WTC11 (cell line): Measurements from ENCODE around the gene FRMD4B. TPM values are rescaled to one million over a fixed set of nuclear protein-coding genes. Genes with fewer than 3 reads are reported as not detected.

Experiments used
- ATAC-seq: fragments of 200-7000 bp; cut with Tn5 transposase; 2 replicates; pipeline ENCODE4 v1.10.0; 2021; ENCODE audit warnings: mild to moderate bottlenecking, moderate library complexity
- CTCF ChIA-PET: fragments of 300-600 bp; sonication (Branson Sonifier 250); formaldehyde crosslinking; loops from one replicate; lab custom pipeline; 2021; ENCODE audit warnings: antibody characterized with exemption; lab: Charles Lee
- POLR2A ChIA-PET: fragments of 350-600 bp; sonication (Branson Sonifier 250); formaldehyde crosslinking; loops from one replicate; lab custom pipeline; 2021; ENCODE audit warnings: antibody characterized with exemption; lab: Charles Lee
- DNase-seq: peaks from one replicate; pipeline ENCODE4 v3.0.0; 2021; ENCODE audit warnings: low spot score
- H3K27ac Mint-ChIP-seq: 2 replicates; pipeline ENCODE4 v1.8.0; 2021; ENCODE audit warnings: mixed read lengths
- H3K27me3 Mint-ChIP-seq: 2 replicates; pipeline ENCODE4 v1.8.0; 2021; ENCODE audit warnings: low read depth, mild to moderate bottlenecking, moderate library complexity, mixed read lengths
- H3K36me3 Mint-ChIP-seq: 2 replicates; pipeline ENCODE4 v1.8.0; 2021; ENCODE audit warnings: mixed read lengths
- H3K4me1 Mint-ChIP-seq: 2 replicates; pipeline ENCODE4 v1.8.0; 2022; ENCODE audit warnings: mixed read lengths
- H3K4me3 Mint-ChIP-seq: 2 replicates; pipeline ENCODE4 v1.8.0; 2021; ENCODE audit warnings: mild to moderate bottlenecking, moderate library complexity, mixed read lengths
- H3K9me3 Mint-ChIP-seq: 2 replicates; pipeline ENCODE4 v1.8.0; 2021; ENCODE audit warnings: mixed read lengths
- ATF2 ChIP-seq: sonication (generic); formaldehyde crosslinking; IDR thresholded peaks from 2 replicates; pipeline ENCODE4 v1.8.1; 2022; ENCODE audit warnings: low read depth, missing genetic modification reagents, borderline replicate concordance
- CDX4 ChIP-seq: fragments of 250-450 bp; sonication (Bioruptor Pico); IDR thresholded peaks from 2 replicates; pipeline ENCODE4 v1.9.0; 2021; ENCODE audit warnings: moderate library complexity, mild to moderate bottlenecking, inconsistent platforms, borderline replicate concordance
- ESRRA ChIP-seq: sonication (generic); formaldehyde crosslinking; IDR thresholded peaks from 2 replicates; pipeline ENCODE4 v1.8.1; 2022; ENCODE audit warnings: mild to moderate bottlenecking, missing genetic modification reagents, borderline replicate concordance
- ETV6 ChIP-seq: sonication (generic); formaldehyde crosslinking; IDR thresholded peaks from 2 replicates; pipeline ENCODE4 v1.8.1; 2022; ENCODE audit warnings: mild to moderate bottlenecking, missing genetic modification reagents
- HMGA2 ChIP-seq: fragments of 250-450 bp; sonication (Bioruptor Pico); IDR thresholded peaks from 2 replicates; pipeline ENCODE4 v1.4.0; 2021; ENCODE audit warnings: mild to moderate bottlenecking, moderate library complexity
- JAZF1 ChIP-seq: fragments of 250-450 bp; sonication (Bioruptor Pico); IDR thresholded peaks from 2 replicates; pipeline ENCODE4 v1.9.0; 2021; ENCODE audit warnings: moderate library complexity, mild to moderate bottlenecking, inconsistent platforms
- MXD4 ChIP-seq: fragments of 250-450 bp; sonication (Bioruptor Pico); IDR thresholded peaks from 2 replicates; pipeline ENCODE4 v1.8.0; 2021; ENCODE audit warnings: mild to moderate bottlenecking, moderate library complexity, borderline replicate concordance
- MYBL2 ChIP-seq: sonication (generic); formaldehyde crosslinking; IDR thresholded peaks from 2 replicates; pipeline ENCODE4 v1.8.1; 2023; ENCODE audit warnings: mild to moderate bottlenecking, moderate library complexity, missing genetic modification reagents
- NR2C2 ChIP-seq: sonication (generic); formaldehyde crosslinking; IDR thresholded peaks from 2 replicates; pipeline ENCODE4 v1.8.0; 2022; ENCODE audit warnings: mild to moderate bottlenecking, missing genetic modification reagents
- OVOL2 ChIP-seq: fragments of 250-450 bp; sonication (Bioruptor Pico); IDR thresholded peaks from 2 replicates; pipeline ENCODE4 v1.9.0; 2021; ENCODE audit warnings: mild to moderate bottlenecking, borderline replicate concordance
- SMAD3 ChIP-seq: sonication (generic); formaldehyde crosslinking; IDR thresholded peaks from 2 replicates; pipeline ENCODE4 v1.8.0; 2022; ENCODE audit warnings: missing genetic modification reagents, mild to moderate bottlenecking, borderline replicate concordance
- TEAD4 ChIP-seq: sonication (generic); formaldehyde crosslinking; IDR thresholded peaks from 2 replicates; pipeline ENCODE4 v1.8.0; 2022; ENCODE audit warnings: mild to moderate bottlenecking, missing genetic modification reagents
- USF2 ChIP-seq: sonication (generic); formaldehyde crosslinking; IDR thresholded peaks from 2 replicates; pipeline ENCODE4 v1.8.1; 2023; ENCODE audit warnings: mild to moderate bottlenecking, missing genetic modification reagents, moderate library complexity
- ZBTB21 ChIP-seq: sonication (generic); formaldehyde crosslinking; IDR thresholded peaks from 2 replicates; pipeline ENCODE4 v1.8.1; 2023; ENCODE audit warnings: mild to moderate bottlenecking, missing genetic modification reagents, borderline replicate concordance
- ZNF121 ChIP-seq: sonication (generic); formaldehyde crosslinking; IDR thresholded peaks from 2 replicates; pipeline ENCODE4 v1.8.0; 2023; ENCODE audit warnings: missing genetic modification reagents
- ZNF232 ChIP-seq: sonication (generic); formaldehyde crosslinking; IDR thresholded peaks from 2 replicates; pipeline ENCODE4 v1.8.0; 2022; ENCODE audit warnings: mild to moderate bottlenecking, missing genetic modification reagents
- ZNF423 ChIP-seq: fragments of 250-450 bp; sonication (Bioruptor Pico); IDR thresholded peaks from 2 replicates; pipeline ENCODE4 v2.1.2; 2022; ENCODE audit warnings: mild to moderate bottlenecking, moderate library complexity
- ZSCAN18 ChIP-seq: fragments of 250-450 bp; sonication (Bioruptor Pico); IDR thresholded peaks from 2 replicates; pipeline ENCODE4 v2.1.2; 2022; ENCODE audit warnings: mild to moderate bottlenecking, moderate library complexity
- total RNA-seq: library from RNA; stranded (reverse); gene quantifications from 3 replicates; pipeline ENCODE4 v1.2.3, GENCODE V29; 2021
- TF ChIP-seq, protein P1 (sequence below): sonication (generic); formaldehyde crosslinking; IDR thresholded peaks from 2 replicates; pipeline ENCODE4 v1.8.0; 2023; ENCODE audit warnings: missing genetic modification reagents
- TF ChIP-seq, protein P2 (sequence below): sonication (generic); formaldehyde crosslinking; IDR thresholded peaks from 2 replicates; pipeline ENCODE4 v1.8.0; 2023; ENCODE audit warnings: mild to moderate bottlenecking, missing genetic modification reagents
- TF ChIP-seq, protein P3 (sequence below): sonication (generic); formaldehyde crosslinking; IDR thresholded peaks from 2 replicates; pipeline ENCODE4 v1.8.1; 2023; ENCODE audit warnings: mild to moderate bottlenecking, missing genetic modification reagents, moderate library complexity
- TF ChIP-seq, protein P4 (sequence below): sonication (generic); formaldehyde crosslinking; IDR thresholded peaks from 2 replicates; pipeline ENCODE4 v1.8.1; 2023; ENCODE audit warnings: mild to moderate bottlenecking, moderate library complexity, missing genetic modification reagents

FRMD4B gene
- total RNA-seq, 1 experiment from 2014 or later = 6.7 TPM

DNA sequence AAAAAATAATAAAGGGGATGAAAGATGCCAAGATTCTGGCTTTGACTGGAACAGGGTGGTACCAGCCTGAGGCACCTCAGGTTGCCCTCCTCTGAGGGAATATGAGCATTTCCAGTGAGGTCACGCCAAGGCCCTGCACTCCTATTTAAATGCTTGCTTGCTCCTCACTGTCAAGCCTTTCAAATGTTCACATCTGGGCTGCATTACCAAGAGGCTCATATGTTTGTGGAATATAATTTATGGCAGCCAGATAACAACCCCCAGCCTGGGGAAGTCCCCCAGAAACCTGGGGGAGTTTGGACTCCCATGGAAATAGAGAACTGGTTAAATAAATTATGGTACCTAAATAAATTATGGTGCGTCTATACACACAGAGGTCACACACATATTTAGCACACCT lies 88.4 kb downstream of the FRMD4B start:
- Mint-ChIP-seq H3K27me3 (no peaks in the 10 kb centered on the region), H3K36me3 (no peaks in the 10 kb centered on the region), H3K9me3 (no peaks in the 10 kb centered on the region), H3K4me3 (no peak overlapping the region), H3K4me1 (peaks cover 18% of the 10 kb centered on the region), H3K27ac (no peak overlapping the region; the same call in 1 of the 2 replicates)
- TF ChIP-seq TEAD4 (CRISPR knock-in tag) = no peak
- TF ChIP-seq CDX4 (CRISPR knock-in tag) = no peak
- no peak for TF ChIP-seq MXD4 (CRISPR knock-in tag)
- TF ChIP-seq, protein P1, sequence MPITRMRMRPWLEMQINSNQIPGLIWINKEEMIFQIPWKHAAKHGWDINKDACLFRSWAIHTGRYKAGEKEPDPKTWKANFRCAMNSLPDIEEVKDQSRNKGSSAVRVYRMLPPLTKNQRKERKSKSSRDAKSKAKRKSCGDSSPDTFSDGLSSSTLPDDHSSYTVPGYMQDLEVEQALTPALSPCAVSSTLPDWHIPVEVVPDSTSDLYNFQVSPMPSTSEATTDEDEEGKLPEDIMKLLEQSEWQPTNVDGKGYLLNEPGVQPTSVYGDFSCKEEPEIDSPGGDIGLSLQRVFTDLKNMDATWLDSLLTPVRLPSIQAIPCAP = no peak
- no peak for TF ChIP-seq ZBTB21 (CRISPR knock-in tag)
- TF ChIP-seq, protein P2, sequence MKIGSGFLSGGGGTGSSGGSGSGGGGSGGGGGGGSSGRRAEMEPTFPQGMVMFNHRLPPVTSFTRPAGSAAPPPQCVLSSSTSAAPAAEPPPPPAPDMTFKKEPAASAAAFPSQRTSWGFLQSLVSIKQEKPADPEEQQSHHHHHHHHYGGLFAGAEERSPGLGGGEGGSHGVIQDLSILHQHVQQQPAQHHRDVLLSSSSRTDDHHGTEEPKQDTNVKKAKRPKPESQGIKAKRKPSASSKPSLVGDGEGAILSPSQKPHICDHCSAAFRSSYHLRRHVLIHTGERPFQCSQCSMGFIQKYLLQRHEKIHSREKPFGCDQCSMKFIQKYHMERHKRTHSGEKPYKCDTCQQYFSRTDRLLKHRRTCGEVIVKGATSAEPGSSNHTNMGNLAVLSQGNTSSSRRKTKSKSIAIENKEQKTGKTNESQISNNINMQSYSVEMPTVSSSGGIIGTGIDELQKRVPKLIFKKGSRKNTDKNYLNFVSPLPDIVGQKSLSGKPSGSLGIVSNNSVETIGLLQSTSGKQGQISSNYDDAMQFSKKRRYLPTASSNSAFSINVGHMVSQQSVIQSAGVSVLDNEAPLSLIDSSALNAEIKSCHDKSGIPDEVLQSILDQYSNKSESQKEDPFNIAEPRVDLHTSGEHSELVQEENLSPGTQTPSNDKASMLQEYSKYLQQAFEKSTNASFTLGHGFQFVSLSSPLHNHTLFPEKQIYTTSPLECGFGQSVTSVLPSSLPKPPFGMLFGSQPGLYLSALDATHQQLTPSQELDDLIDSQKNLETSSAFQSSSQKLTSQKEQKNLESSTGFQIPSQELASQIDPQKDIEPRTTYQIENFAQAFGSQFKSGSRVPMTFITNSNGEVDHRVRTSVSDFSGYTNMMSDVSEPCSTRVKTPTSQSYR (CRISPR knock-in tag) = no peak
- TF ChIP-seq, protein P3, sequence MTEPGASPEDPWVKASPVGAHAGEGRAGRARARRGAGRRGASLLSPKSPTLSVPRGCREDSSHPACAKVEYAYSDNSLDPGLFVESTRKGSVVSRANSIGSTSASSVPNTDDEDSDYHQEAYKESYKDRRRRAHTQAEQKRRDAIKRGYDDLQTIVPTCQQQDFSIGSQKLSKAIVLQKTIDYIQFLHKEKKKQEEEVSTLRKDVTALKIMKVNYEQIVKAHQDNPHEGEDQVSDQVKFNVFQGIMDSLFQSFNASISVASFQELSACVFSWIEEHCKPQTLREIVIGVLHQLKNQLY (CRISPR knock-in tag) = no peak
- TF ChIP-seq JAZF1 (CRISPR knock-in tag) = no peak
- no peak for TF ChIP-seq ZNF121
- no peak for TF ChIP-seq MYBL2 (CRISPR knock-in tag)
- TF ChIP-seq ESRRA (CRISPR knock-in tag) = no peak
- no peak for TF ChIP-seq USF2 (CRISPR knock-in tag)
- TF ChIP-seq ETV6 (CRISPR knock-in tag) = no peak
- TF ChIP-seq OVOL2 (CRISPR knock-in tag) = no peak
- no peak for TF ChIP-seq ZSCAN18 (CRISPR knock-in tag)
- TF ChIP-seq, protein P4, sequence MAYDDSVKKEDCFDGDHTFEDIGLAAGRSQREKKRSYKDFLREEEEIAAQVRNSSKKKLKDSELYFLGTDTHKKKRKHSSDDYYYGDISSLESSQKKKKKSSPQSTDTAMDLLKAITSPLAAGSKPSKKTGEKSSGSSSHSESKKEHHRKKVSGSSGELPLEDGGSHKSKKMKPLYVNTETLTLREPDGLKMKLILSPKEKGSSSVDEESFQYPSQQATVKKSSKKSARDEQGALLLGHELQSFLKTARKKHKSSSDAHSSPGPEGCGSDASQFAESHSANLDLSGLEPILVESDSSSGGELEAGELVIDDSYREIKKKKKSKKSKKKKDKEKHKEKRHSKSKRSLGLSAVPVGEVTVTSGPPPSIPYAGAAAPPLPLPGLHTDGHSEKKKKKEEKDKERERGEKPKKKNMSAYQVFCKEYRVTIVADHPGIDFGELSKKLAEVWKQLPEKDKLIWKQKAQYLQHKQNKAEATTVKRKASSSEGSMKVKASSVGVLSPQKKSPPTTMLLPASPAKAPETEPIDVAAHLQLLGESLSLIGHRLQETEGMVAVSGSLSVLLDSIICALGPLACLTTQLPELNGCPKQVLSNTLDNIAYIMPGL = no peak
- no peak for TF ChIP-seq SMAD3 (CRISPR knock-in tag)
- ChIA-PET POLR2A (no interaction called here), CTCF (no interaction called here)
- DNase-seq = no peak
- ATAC-seq = no peak

GRCh38 chr3:69296995-69297394 lies 88.9 kb downstream of the FRMD4B start:
- H3K36me3 Mint-ChIP-seq = no peaks in the 10 kb centered on the region
- H3K4me3 Mint-ChIP-seq = no peak overlapping the region
- H3K9me3 Mint-ChIP-seq = no peaks in the 10 kb centered on the region
- peaks cover 23% of the 10 kb centered on the region for H3K4me1 Mint-ChIP-seq
- ChIA-PET POLR2A (no interaction called here), CTCF (no interaction called here)
- no peak for DNase-seq
- no peak for ATAC-seq
- peak overlapping the region; percentile 11; the same call in 1 of the 2 replicates for H3K27ac Mint-ChIP-seq
- H3K27me3 Mint-ChIP-seq = no peaks in the 10 kb centered on the region
- TF ChIP-seq OVOL2 (CRISPR knock-in tag) (no peak), NR2C2 (CRISPR knock-in tag) (no peak), HMGA2 (CRISPR knock-in tag) (no peak), ZNF423 (no peak), ATF2 (no peak), ZNF232 (no peak)
- TF ChIP-seq, protein P2 (CRISPR knock-in tag) = no peak
